IMR-90 (cell line): ENCODE results near the gene ANKRD1.

Experiments
- CEBPB ChIP-seq: IDR thresholded peaks from 2 replicates; pipeline ENCODE4 v1.6.1; 2012; ENCODE audit warnings: low read depth, low read length, improper control_type of control experiment
- FOS ChIP-seq: fragments of 150-350 bp; IDR thresholded peaks from 2 replicates; pipeline ENCODE4 v1.6.1; 2016; ENCODE audit warnings: low read depth, low read length
- MAZ ChIP-seq: IDR thresholded peaks from 2 replicates; pipeline ENCODE4 v1.6.1; 2012; ENCODE audit warnings: low read depth, mild to moderate bottlenecking, low read length, improper control_type of control experiment, moderate library complexity, borderline replicate concordance
- MXI1 ChIP-seq: IDR thresholded peaks from 2 replicates; pipeline ENCODE4 v1.6.1; 2012; ENCODE audit warnings: low read depth, mild to moderate bottlenecking, low read length, moderate library complexity, borderline replicate concordance
- NFE2L2 ChIP-seq: fragments of 150-350 bp; IDR thresholded peaks from 2 replicates; pipeline ENCODE4 v1.6.1; 2016; ENCODE audit warnings: low read depth, mild to moderate bottlenecking, low read length
- POLR2A ChIP-seq: IDR thresholded peaks from 2 replicates; pipeline ENCODE4 v1.6.1; 2012; ENCODE audit warnings: mild to moderate bottlenecking, low read depth, low read length
- RAD21 ChIP-seq: IDR thresholded peaks from 2 replicates; pipeline ENCODE4 v1.6.1; 2012; ENCODE audit warnings: low read length, improper control_type of control experiment
- RCOR1 ChIP-seq: IDR thresholded peaks from 2 replicates; pipeline ENCODE4 v1.6.1; 2012; ENCODE audit warnings: mild to moderate bottlenecking, low read length, improper control_type of control experiment; ENCODE audit not compliant: insufficient replicate concordance
- RFX5 ChIP-seq: IDR thresholded peaks from 2 replicates; pipeline ENCODE4 v1.8.0; 2012; ENCODE audit warnings: low read depth, mild to moderate bottlenecking, low read length, moderate library complexity
- SMC3 ChIP-seq: fragments of 150-350 bp; IDR thresholded peaks from 2 replicates; pipeline ENCODE4 v1.6.1; 2016; ENCODE audit warnings: low read depth, mild to moderate bottlenecking, antibody characterized with exemption, low read length, moderate library complexity
- TF ChIP-seq, protein P1 (sequence below): conservative IDR thresholded peaks from 2 replicates; pipeline ENCODE4 v1.5.1; 2012; ENCODE audit warnings: mild to moderate bottlenecking, low read depth, low read length, improper control_type of control experiment
- TF ChIP-seq, protein P2 (sequence below): fragments of 150-350 bp; IDR thresholded peaks from 2 replicates; pipeline ENCODE4 v1.6.1; 2017; ENCODE audit warnings: mild to moderate bottlenecking, antibody characterized with exemption, low read length, low read depth
- TF ChIP-seq, protein P3 (sequence below): fragments of 150-350 bp; IDR thresholded peaks from 2 replicates; pipeline ENCODE4 v1.6.1; 2016; ENCODE audit warnings: low read depth, mild to moderate bottlenecking, low read length, moderate library complexity, borderline replicate concordance

DNA sequence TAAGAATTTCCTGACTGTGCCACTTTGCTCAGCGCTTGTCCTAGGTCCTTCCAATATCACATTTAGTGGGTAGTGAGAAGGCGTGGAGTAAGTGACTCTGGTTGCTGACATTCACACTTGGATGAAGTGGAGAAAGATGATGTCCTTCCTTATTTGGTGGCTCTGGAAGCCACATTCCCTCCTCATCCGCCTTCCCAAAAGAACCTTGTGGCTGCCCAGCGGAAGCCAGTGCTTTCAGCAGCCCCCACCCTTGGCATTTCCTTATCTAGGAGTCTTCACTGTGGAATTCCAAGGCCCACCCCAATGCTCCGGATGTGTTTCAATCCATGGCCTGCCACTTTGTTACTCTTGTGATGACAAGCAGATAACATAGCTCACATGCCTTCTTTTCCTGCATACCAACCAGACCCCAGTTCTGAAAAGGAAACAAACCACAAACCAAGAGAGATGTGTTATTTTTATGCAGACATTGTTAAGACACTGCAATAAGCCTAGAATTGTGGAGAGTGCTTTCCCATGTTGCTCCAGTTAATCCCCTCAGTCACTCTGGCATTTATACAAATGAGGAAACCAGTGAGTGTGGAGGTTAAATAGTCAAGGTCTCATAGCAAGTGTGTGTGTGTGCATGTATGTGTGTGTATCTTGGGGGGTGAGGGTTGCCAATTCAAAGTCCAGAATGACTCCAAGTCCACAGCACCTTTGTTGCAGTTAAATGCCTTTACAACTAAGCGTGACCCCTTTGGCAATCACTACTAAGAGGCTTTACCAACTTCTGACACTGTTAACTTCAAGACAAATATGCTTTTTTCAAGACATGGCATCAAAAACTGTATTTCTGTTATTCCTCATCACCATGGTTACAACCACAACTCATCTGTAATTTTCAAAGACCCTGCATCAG lies 10.3 kb upstream of the ANKRD1 start:
- TF ChIP-seq, protein P1, sequence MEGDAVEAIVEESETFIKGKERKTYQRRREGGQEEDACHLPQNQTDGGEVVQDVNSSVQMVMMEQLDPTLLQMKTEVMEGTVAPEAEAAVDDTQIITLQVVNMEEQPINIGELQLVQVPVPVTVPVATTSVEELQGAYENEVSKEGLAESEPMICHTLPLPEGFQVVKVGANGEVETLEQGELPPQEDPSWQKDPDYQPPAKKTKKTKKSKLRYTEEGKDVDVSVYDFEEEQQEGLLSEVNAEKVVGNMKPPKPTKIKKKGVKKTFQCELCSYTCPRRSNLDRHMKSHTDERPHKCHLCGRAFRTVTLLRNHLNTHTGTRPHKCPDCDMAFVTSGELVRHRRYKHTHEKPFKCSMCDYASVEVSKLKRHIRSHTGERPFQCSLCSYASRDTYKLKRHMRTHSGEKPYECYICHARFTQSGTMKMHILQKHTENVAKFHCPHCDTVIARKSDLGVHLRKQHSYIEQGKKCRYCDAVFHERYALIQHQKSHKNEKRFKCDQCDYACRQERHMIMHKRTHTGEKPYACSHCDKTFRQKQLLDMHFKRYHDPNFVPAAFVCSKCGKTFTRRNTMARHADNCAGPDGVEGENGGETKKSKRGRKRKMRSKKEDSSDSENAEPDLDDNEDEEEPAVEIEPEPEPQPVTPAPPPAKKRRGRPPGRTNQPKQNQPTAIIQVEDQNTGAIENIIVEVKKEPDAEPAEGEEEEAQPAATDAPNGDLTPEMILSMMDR = no peak
- no peak for TF ChIP-seq FOS
- TF ChIP-seq POLR2A = no peak
- TF ChIP-seq, protein P2, sequence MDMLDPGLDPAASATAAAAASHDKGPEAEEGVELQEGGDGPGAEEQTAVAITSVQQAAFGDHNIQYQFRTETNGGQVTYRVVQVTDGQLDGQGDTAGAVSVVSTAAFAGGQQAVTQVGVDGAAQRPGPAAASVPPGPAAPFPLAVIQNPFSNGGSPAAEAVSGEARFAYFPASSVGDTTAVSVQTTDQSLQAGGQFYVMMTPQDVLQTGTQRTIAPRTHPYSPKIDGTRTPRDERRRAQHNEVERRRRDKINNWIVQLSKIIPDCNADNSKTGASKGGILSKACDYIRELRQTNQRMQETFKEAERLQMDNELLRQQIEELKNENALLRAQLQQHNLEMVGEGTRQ = no peak
- peak; percentile 2; the same call in 1 of the 2 replicates for TF ChIP-seq CEBPB
- TF ChIP-seq SMC3 = no peak
- TF ChIP-seq, protein P3, sequence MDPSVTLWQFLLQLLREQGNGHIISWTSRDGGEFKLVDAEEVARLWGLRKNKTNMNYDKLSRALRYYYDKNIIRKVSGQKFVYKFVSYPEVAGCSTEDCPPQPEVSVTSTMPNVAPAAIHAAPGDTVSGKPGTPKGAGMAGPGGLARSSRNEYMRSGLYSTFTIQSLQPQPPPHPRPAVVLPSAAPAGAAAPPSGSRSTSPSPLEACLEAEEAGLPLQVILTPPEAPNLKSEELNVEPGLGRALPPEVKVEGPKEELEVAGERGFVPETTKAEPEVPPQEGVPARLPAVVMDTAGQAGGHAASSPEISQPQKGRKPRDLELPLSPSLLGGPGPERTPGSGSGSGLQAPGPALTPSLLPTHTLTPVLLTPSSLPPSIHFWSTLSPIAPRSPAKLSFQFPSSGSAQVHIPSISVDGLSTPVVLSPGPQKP = no peak
- TF ChIP-seq MAZ = peak; percentile 97
- no peak for TF ChIP-seq RCOR1
- no peak for TF ChIP-seq RAD21
- no peak for TF ChIP-seq RFX5
- no peak for TF ChIP-seq MXI1
- TF ChIP-seq NFE2L2 = no peak
